CD8-positive, alpha-beta memory T cell (primary cell): ENCODE results near the gene PRSS50. TPM values are rescaled to one million over a fixed set of nuclear protein-coding genes. Genes with fewer than 3 reads are reported as not detected.
"Not testable (repeated sequence)": the region's sequence is repeated elsewhere in the genome, so short reads cannot be mapped to it uniquely, and the experiment has no call there.

ENCODE experiments used
- CTCF ChIA-PET: fragments of 350-600 bp; sonication (Branson Sonifier 250); formaldehyde crosslinking; loops from one replicate; lab custom pipeline; 2021; ENCODE audit warnings: antibody characterized with exemption; lab: Charles Lee
- POLR2A ChIA-PET: fragments of 350-600 bp; sonication (Branson Sonifier 250); formaldehyde crosslinking; loops from one replicate; lab custom pipeline; 2021; ENCODE audit warnings: antibody characterized with exemption; lab: Charles Lee
- DNase-seq, 5 donors: peaks; one replicate each; pipeline versions ENCODE4 v3.0.0 to v3.0.0-alpha.2; 2020 to 2022; ENCODE audit warnings: mixed read lengths in 1 of 5
- H3K27ac ChIP-seq: one replicate; pipeline ENCODE4 v1.7.0; 2013; ENCODE audit warnings: low read depth, mild to moderate bottlenecking, low read length, moderate library complexity
- H3K27me3 ChIP-seq: 2 replicates; pipeline ENCODE4 v1.7.0; 2013; ENCODE audit warnings: low read length, mild to moderate bottlenecking; ENCODE audit not compliant: insufficient read depth, poor library complexity, severe bottlenecking
- H3K36me3 ChIP-seq: 2 replicates; pipeline ENCODE4 v1.7.0; 2013; ENCODE audit warnings: mild to moderate bottlenecking, low read length, moderate library complexity; ENCODE audit not compliant: insufficient read depth
- H3K4me1 ChIP-seq: 2 replicates; pipeline ENCODE4 v1.7.0; 2013; ENCODE audit warnings: mild to moderate bottlenecking, low read length, moderate library complexity; ENCODE audit not compliant: insufficient read depth
- H3K4me3 ChIP-seq: 2 replicates; pipeline ENCODE4 v1.7.0; 2013; ENCODE audit warnings: mild to moderate bottlenecking, low read length
- H3K9me3 ChIP-seq: 2 replicates; pipeline ENCODE4 v1.7.0; 2013; ENCODE audit warnings: mild to moderate bottlenecking, low read length
- H3K27ac Mint-ChIP-seq, 8 donors: one replicate each; pipeline ENCODE4 v1.8.0; 2020 to 2021; ENCODE audit warnings: mixed read lengths in 8 of 8, mild to moderate bottlenecking in 6 of 8, inconsistent platforms in 3 of 8, moderate library complexity in 3 of 8
- H3K27me3 Mint-ChIP-seq, 2 donors: one replicate each; pipeline ENCODE4 v1.8.0; 2020 to 2021; ENCODE audit warnings: mixed read lengths in 2 of 2, mild to moderate bottlenecking in 1 of 2, moderate library complexity in 1 of 2
- H3K36me3 Mint-ChIP-seq, 3 donors: one replicate each; pipeline ENCODE4 v1.8.0; 2020 to 2021; ENCODE audit warnings: mixed read lengths in 3 of 3, inconsistent platforms in 1 of 3, mild to moderate bottlenecking in 1 of 3
- H3K4me1 Mint-ChIP-seq, 3 donors: one replicate each; pipeline ENCODE4 v1.8.0; 2020 to 2021; ENCODE audit warnings: mixed read lengths in 3 of 3, inconsistent platforms in 1 of 3, mild to moderate bottlenecking in 1 of 3
- H3K4me3 Mint-ChIP-seq, 7 donors: one replicate each; pipeline ENCODE4 v1.8.0; 2020 to 2021; ENCODE audit warnings: mixed read lengths in 7 of 7, mild to moderate bottlenecking in 6 of 7, moderate library complexity in 4 of 7, inconsistent platforms in 2 of 7
- H3K9me3 Mint-ChIP-seq, 5 donors: one replicate each; pipeline ENCODE4 v1.8.0; 2020 to 2022; ENCODE audit warnings: mixed read lengths in 5 of 5, mild to moderate bottlenecking in 3 of 5, moderate library complexity in 2 of 5, inconsistent platforms in 1 of 5
- polyA plus RNA-seq: library from polyadenylated mRNA; unstranded; fragments of 300-500 nt; fragmentation: Illumina TruSeq; gene quantifications from one replicate; pipeline ENCODE4 v1.2.3, GENCODE V29; 2021
- total RNA-seq, 2 experiments: library from RNA; stranded (reverse); gene quantifications; one replicate each; pipeline ENCODE4 v1.2.3, GENCODE V29; 2021

The PRSS50 gene
- total and polyA plus RNA-seq, 3 experiments from 2014 or later: 0.13 TPM; not detected in 2

- H3K9me3 ChIP-seq: no peaks in the 10 kb centered on the region
- CTCF ChIA-PET: interaction anchor here (1.9 kb wide), 1 partner anchor 186 kb away, joined by 9 read pairs; no protein-coding TSS in a partner anchor
- no peaks in the 10 kb centered on the region for H3K4me1 ChIP-seq
- Mint-ChIP-seq H3K4me1 (no peaks in the 10 kb centered on the region), H3K36me3 (no peaks in the 10 kb centered on the region), H3K27me3 (peaks cover 0 to 2% of the 10 kb centered on the region in 2 donors), H3K4me3 (no peak overlapping the region), H3K27ac (peak overlapping the region in 1 of 8 donors; percentile 57), H3K9me3 (no peaks in the 10 kb centered on the region)
- H3K27ac ChIP-seq: no peak overlapping the region
- DNase-seq: no peak
- H3K4me3 ChIP-seq: no peak overlapping the region
- POLR2A ChIA-PET: no interaction called here
- H3K27me3 ChIP-seq: no peaks in the 10 kb centered on the region
- no peaks in the 10 kb centered on the region for H3K36me3 ChIP-seq
These were observed 8.5 kb downstream of the PRSS50 start for GRCh38 chr3:46709157-46709654.

- ChIA-PET POLR2A (no interaction called here), CTCF (interaction anchor here (1.9 kb wide), 1 partner anchor 187 kb away, joined by 9 read pairs; no protein-coding TSS in a partner anchor)
- H3K9me3 Mint-ChIP-seq: no peaks in the 10 kb centered on the region
- Histone ChIP-seq H3K27ac (no peak overlapping the region), H3K27me3 (no peaks in the 10 kb centered on the region), H3K4me1 (no peaks in the 10 kb centered on the region), H3K4me3 (no peak overlapping the region), H3K36me3 (no peaks in the 10 kb centered on the region), H3K9me3 (no peaks in the 10 kb centered on the region)
- H3K4me1 Mint-ChIP-seq: no peaks in the 10 kb centered on the region
- H3K36me3 Mint-ChIP-seq: no peaks in the 10 kb centered on the region
- peak in 1 of 5 donors; percentile 28 for DNase-seq
- peaks cover 0 to 2% of the 10 kb centered on the region in 2 donors for H3K27me3 Mint-ChIP-seq
- H3K27ac Mint-ChIP-seq: no peak overlapping the region
- no peak overlapping the region for H3K4me3 Mint-ChIP-seq
These were observed 9.1 kb downstream of the PRSS50 start for GRCh38 chr3:46708401-46709156.

GRCh38 chr3:46707601-46708011, 10.1 kb downstream of the PRSS50 start:
- no peaks in the 10 kb centered on the region for H3K9me3 Mint-ChIP-seq
- POLR2A ChIA-PET: no interaction called here
- Histone ChIP-seq H3K4me1 (no peaks in the 10 kb centered on the region), H3K36me3 (no peaks in the 10 kb centered on the region), H3K9me3 (no peaks in the 10 kb centered on the region), H3K27me3 (no peaks in the 10 kb centered on the region), H3K4me3 (no peak overlapping the region), H3K27ac (no peak overlapping the region)
- CTCF ChIA-PET: interaction anchor here (1.3 to 1.9 kb wide), 2 partner anchors 188 to 616 kb away, joined by 3 to 9 read pairs; no protein-coding TSS in a partner anchor
- no peaks in the 10 kb centered on the region for H3K36me3 Mint-ChIP-seq
- H3K27me3 Mint-ChIP-seq: peaks cover under 1 to 2% of the 10 kb centered on the region in 2 donors
- no peak overlapping the region for H3K27ac Mint-ChIP-seq
- no peak overlapping the region for H3K4me3 Mint-ChIP-seq
- H3K4me1 Mint-ChIP-seq: no peaks in the 10 kb centered on the region
- peak in 1 of 5 donors; percentile 27 for DNase-seq

GRCh38 chr3:46706771-46707582, 10.7 kb downstream of the PRSS50 start:
- H3K4me3 Mint-ChIP-seq: no peak overlapping the region
- H3K4me1 Mint-ChIP-seq: no peaks in the 10 kb centered on the region
- ChIA-PET POLR2A (no interaction called here), CTCF (interaction anchor here (1.3 to 1.9 kb wide), 3 partner anchors 187 to 617 kb away, joined by 3 to 9 read pairs (median 4); no protein-coding TSS in a partner anchor)
- H3K27ac Mint-ChIP-seq: no peak overlapping the region
- no peaks in the 10 kb centered on the region for H3K36me3 ChIP-seq
- H3K27ac ChIP-seq: no peak overlapping the region
- H3K27me3 Mint-ChIP-seq: peaks cover 3 to 6% of the 10 kb centered on the region in 2 donors
- peaks cover 1% of the 10 kb centered on the region for H3K27me3 ChIP-seq
- no peaks in the 10 kb centered on the region for H3K9me3 Mint-ChIP-seq
- no peaks in the 10 kb centered on the region for H3K9me3 ChIP-seq
- DNase-seq: peak in 1 of 5 donors; percentile 31
- peaks cover 2% of the 10 kb centered on the region for H3K4me1 ChIP-seq
- no peaks in the 10 kb centered on the region for H3K36me3 Mint-ChIP-seq
- no peak overlapping the region for H3K4me3 ChIP-seq

- no peaks in the 10 kb centered on the region for H3K9me3 ChIP-seq
- no peak overlapping the region for H3K4me3 ChIP-seq
- DNase-seq: peak in 1 of 5 donors; percentile 39
- Mint-ChIP-seq H3K27ac (peak overlapping the region in 1 of 8 donors; percentile 47), H3K36me3 (no peaks in the 10 kb centered on the region), H3K27me3 (peaks cover 8 to 11% of the 10 kb centered on the region in 2 donors), H3K9me3 (no peaks in the 10 kb centered on the region), H3K4me1 (peaks cover 0 to 5% (median 1%) of the 10 kb centered on the region in 3 donors), H3K4me3 (no peak overlapping the region)
- ChIA-PET POLR2A (no interaction called here), CTCF (interaction anchor here (0.6 to 1.3 kb wide), 6 partner anchors 10 to 204 kb away, joined by 3 to 4 read pairs (median 3); no protein-coding TSS in a partner anchor)
- peaks cover 6% of the 10 kb centered on the region for H3K27me3 ChIP-seq
- H3K4me1 ChIP-seq: peaks cover 8% of the 10 kb centered on the region
- H3K36me3 ChIP-seq: no peaks in the 10 kb centered on the region
- no peak overlapping the region for H3K27ac ChIP-seq
These were observed 11.7 kb downstream of the PRSS50 start for GRCh38 chr3:46705751-46706552.

- ChIA-PET POLR2A (no interaction called here), CTCF (interaction anchor here (0.6 to 0.9 kb wide), 5 partner anchors 9 to 205 kb away, joined by 3 to 4 read pairs (median 3); no protein-coding TSS in a partner anchor)
- Mint-ChIP-seq H3K4me1 (peaks cover 0 to 5% (median 1%) of the 10 kb centered on the region in 3 donors), H3K27ac (no peak overlapping the region), H3K9me3 (no peaks in the 10 kb centered on the region), H3K36me3 (no peaks in the 10 kb centered on the region), H3K27me3 (peaks cover 8 to 11% of the 10 kb centered on the region in 2 donors), H3K4me3 (no peak overlapping the region)
- Histone ChIP-seq H3K4me3 (no peak overlapping the region), H3K27ac (no peak overlapping the region), H3K36me3 (no peaks in the 10 kb centered on the region), H3K27me3 (peaks cover 6% of the 10 kb centered on the region), H3K9me3 (no peaks in the 10 kb centered on the region), H3K4me1 (peaks cover 8% of the 10 kb centered on the region)
- DNase-seq: peak; percentile 44 to 77 (median 58)
These were observed 12.6 kb downstream of the PRSS50 start for GRCh38 chr3:46705022-46705530.

GRCh38 chr3:46704346-46704745, 13.3 kb downstream of the PRSS50 start:
- CTCF ChIA-PET, H3K36me3 Mint-ChIP-seq, H3K9me3 ChIP-seq, H3K4me1 ChIP-seq, H3K4me3 Mint-ChIP-seq, H3K27me3 ChIP-seq, H3K4me3 ChIP-seq, H3K4me1 Mint-ChIP-seq, POLR2A ChIA-PET, H3K36me3 ChIP-seq, H3K27ac ChIP-seq, DNase-seq, H3K9me3 Mint-ChIP-seq, H3K27ac Mint-ChIP-seq: not testable (repeated sequence)
- peaks cover 8 to 11% of the 10 kb centered on the region in 2 donors for H3K27me3 Mint-ChIP-seq
